T47D (cell line): ENCODE measurements around the gene CLDN19.
A peak's percentile ranks its signal among the peaks of the same experiment; 100 is the strongest.
"Not testable (repeated sequence)": the region's sequence is repeated elsewhere in the genome, so short reads cannot be mapped to it uniquely, and the experiment has no call there.

Experiments used
- DNase-seq, 2 experiments: peaks; one replicate each; pipeline versions ENCODE4 v3.0.0 to v3.0.0-alpha.2; 2011 to 2012; ENCODE audit warnings: low read depth in 1 of 2, low spot score in 1 of 2
- JUND ChIP-seq: IDR thresholded peaks from 2 replicates; pipeline ENCODE4 v1.6.1; 2012; ENCODE audit warnings: low read depth
- in situ Hi-C: cut with HindIII; loops from 2 replicates; pipeline ENCODE4 v1.10.0; 2016; ENCODE audit warnings: low sequenced_read_pairs, low pct_unique_long_range_greater_than_20kb

The CLDN19 gene

GRCh38 chr1:42753070-42753469 lies 13.0 kb upstream of the CLDN19 start:
- no peak for DNase-seq
- no peak for TF ChIP-seq JUND

GRCh38 chr1:42752284-42752683 lies 12.2 kb upstream of the CLDN19 start:
- TF ChIP-seq JUND = no peak
- in situ Hi-C loops = no loop called here
- no peak for DNase-seq

More at GRCh38 chr1:42753070-42753469, 13.0 kb upstream of the CLDN19 start:
- in situ Hi-C loops = no loop called here

GRCh38 chr1:42751511-42752070 lies 11.6 kb upstream of the CLDN19 start:
- in situ Hi-C loops, DNase-seq: not testable (repeated sequence)

- no peak for DNase-seq
- in situ Hi-C loops = no loop called here
- no peak for TF ChIP-seq JUND
Measured at GRCh38 chr1:42750041-42750440, 10.0 kb upstream of the CLDN19 start.

- in situ Hi-C loops = no loop called here
- no peak for DNase-seq
Measured at GRCh38 chr1:42748461-42749410, 8.7 kb upstream of the CLDN19 start.

GRCh38 chr1:42748021-42748420 lies 8.0 kb upstream of the CLDN19 start:
- in situ Hi-C loops = no loop called here

More at GRCh38 chr1:42748461-42749410, 8.7 kb upstream of the CLDN19 start:
- TF ChIP-seq JUND = no peak

GRCh38 chr1:42747125-42747524 lies 7.1 kb upstream of the CLDN19 start:
- in situ Hi-C loops = no loop called here
- no peak for DNase-seq

More at GRCh38 chr1:42748021-42748420, 8.0 kb upstream of the CLDN19 start:
- no peak for TF ChIP-seq JUND
- no peak for DNase-seq

GRCh38 chr1:42746436-42747105 lies 6.5 kb upstream of the CLDN19 start:
- in situ Hi-C loops = no loop called here
- DNase-seq = no peak
- TF ChIP-seq JUND = no peak

More at GRCh38 chr1:42747125-42747524, 7.1 kb upstream of the CLDN19 start:
- no peak for TF ChIP-seq JUND

GRCh38 chr1:42745851-42746250 lies 5.8 kb upstream of the CLDN19 start:
- no peak for TF ChIP-seq JUND
- in situ Hi-C loops = no loop called here

GRCh38 chr1:42744148-42744413 lies 4.0 kb upstream of the CLDN19 start:
- in situ Hi-C loops = no loop called here
- TF ChIP-seq JUND = no peak
- DNase-seq = no peak

More at GRCh38 chr1:42745851-42746250, 5.8 kb upstream of the CLDN19 start:
- DNase-seq = no peak

- no peak for TF ChIP-seq JUND
- in situ Hi-C loops = no loop called here
- peak in 1 of 2 experiments; percentile 40 for DNase-seq
Measured at GRCh38 chr1:42743317-42744147, 3.5 kb upstream of the CLDN19 start.

- no peak for TF ChIP-seq JUND
- DNase-seq = no peak
- in situ Hi-C loops = no loop called here
Measured at GRCh38 chr1:42742617-42743316, 2.7 kb upstream of the CLDN19 start.
